Measurements from ENCODE around the gene SLAMF6. TPM values are rescaled to one million over a fixed set of nuclear protein-coding genes. Genes with fewer than 3 reads are reported as not detected.

SLAMF6 gene
- total RNA-seq, 4 donors from 2014 or later: 0.19 to 1.4 (median 0.87) TPM

GRCh38 chr1:160542303-160542945 is 19.4 kb upstream of the SLAMF6 start:
- 23% methylated on average over 2 of the region's 2 CpGs for WGBS
- intact Hi-C loops (cut with DNase I): no loop called here
- Histone ChIP-seq H3K4me3 (no peak overlapping the region), H3K27me3 (no peaks in the 10 kb centered on the region), H3K4me1 (no peaks in the 10 kb centered on the region), H3K36me3 (no peaks in the 10 kb centered on the region), H3K9me3 (no peaks in the 10 kb centered on the region), H3K27ac (replicated peaks in 1 of 4) (no peak overlapping the region)
- DNase-seq (ENCODE audit: extremely low spot score): no peak
- TF ChIP-seq CTCF (IDR thresholded peaks at IDR 0.05) (no peak), POLR2AphosphoS5 (IDR thresholded peaks at IDR 0.05) (no peak), EP300 (IDR thresholded peaks at IDR 0.05) (no peak), POLR2A (IDR thresholded peaks at IDR 0.05; ENCODE audit: low read depth) (no peak)

GRCh38 chr1:160541622-160542302 is 18.7 kb upstream of the SLAMF6 start:
- 65% methylated on average over 1 of the region's 1 CpG for WGBS
- Histone ChIP-seq H3K27me3 (no peaks in the 10 kb centered on the region), H3K4me3 (no peak overlapping the region), H3K36me3 (no peaks in the 10 kb centered on the region), H3K9me3 (no peaks in the 10 kb centered on the region), H3K4me1 (no peaks in the 10 kb centered on the region), H3K27ac (replicated peaks in 1 of 4) (no peak overlapping the region)
- no peak for TF ChIP-seq CTCF (IDR thresholded peaks at IDR 0.05)
- TF ChIP-seq EP300 (IDR thresholded peaks at IDR 0.05): no peak
- TF ChIP-seq POLR2AphosphoS5 (IDR thresholded peaks at IDR 0.05): no peak
- no peak for TF ChIP-seq POLR2A (IDR thresholded peaks at IDR 0.05; ENCODE audit: low read depth)
- intact Hi-C loops (cut with DNase I): no loop called here
- DNase-seq (ENCODE audit: extremely low spot score): no peak

- DNase-seq (ENCODE audit: extremely low spot score): no peak
- TF ChIP-seq POLR2A (IDR thresholded peaks at IDR 0.05; ENCODE audit: low read depth): no peak
- TF ChIP-seq CTCF (IDR thresholded peaks at IDR 0.05): no peak
- TF ChIP-seq POLR2AphosphoS5 (IDR thresholded peaks at IDR 0.05): no peak
- no peak for TF ChIP-seq EP300 (IDR thresholded peaks at IDR 0.05)
- Histone ChIP-seq H3K27me3 (no peaks in the 10 kb centered on the region), H3K4me3 (no peak overlapping the region), H3K9me3 (peaks cover 0 to 5% (median 2%) of the 10 kb centered on the region in 4 donors), H3K27ac (replicated peaks in 1 of 4) (no peak overlapping the region), H3K4me1 (no peaks in the 10 kb centered on the region), H3K36me3 (no peaks in the 10 kb centered on the region)
- intact Hi-C loops (cut with DNase I): no loop called here
These were observed 17.8 kb upstream of the SLAMF6 start for GRCh38 chr1:160540859-160541233.

- Histone ChIP-seq H3K27ac (replicated peaks in 1 of 4) (no peak overlapping the region), H3K27me3 (no peaks in the 10 kb centered on the region), H3K9me3 (peaks cover 0 to 10% (median 4%) of the 10 kb centered on the region in 4 donors), H3K4me1 (no peaks in the 10 kb centered on the region), H3K36me3 (no peaks in the 10 kb centered on the region), H3K4me3 (no peak overlapping the region)
- no peak for DNase-seq (ENCODE audit: extremely low spot score)
- TF ChIP-seq CTCF (IDR thresholded peaks at IDR 0.05) (no peak), EP300 (IDR thresholded peaks at IDR 0.05) (no peak), POLR2AphosphoS5 (IDR thresholded peaks at IDR 0.05) (no peak), POLR2A (IDR thresholded peaks at IDR 0.05; ENCODE audit: low read depth) (no peak)
- intact Hi-C loops (cut with DNase I): no loop called here
- WGBS: 47% methylated on average over 8 of the region's 8 CpGs
These were observed 17.2 kb upstream of the SLAMF6 start for GRCh38 chr1:160539990-160540858.

All from esophagus muscularis mucosa (tissue), 4 donors.